ENCODE measurements around the gene ZSCAN26. TPM values are rescaled to one million over a fixed set of nuclear protein-coding genes. Genes with fewer than 3 reads are reported as not detected.

The ZSCAN26 gene
- polyA plus RNA-seq, 1 donor from 2014 or later: 91.2 TPM

DNA sequence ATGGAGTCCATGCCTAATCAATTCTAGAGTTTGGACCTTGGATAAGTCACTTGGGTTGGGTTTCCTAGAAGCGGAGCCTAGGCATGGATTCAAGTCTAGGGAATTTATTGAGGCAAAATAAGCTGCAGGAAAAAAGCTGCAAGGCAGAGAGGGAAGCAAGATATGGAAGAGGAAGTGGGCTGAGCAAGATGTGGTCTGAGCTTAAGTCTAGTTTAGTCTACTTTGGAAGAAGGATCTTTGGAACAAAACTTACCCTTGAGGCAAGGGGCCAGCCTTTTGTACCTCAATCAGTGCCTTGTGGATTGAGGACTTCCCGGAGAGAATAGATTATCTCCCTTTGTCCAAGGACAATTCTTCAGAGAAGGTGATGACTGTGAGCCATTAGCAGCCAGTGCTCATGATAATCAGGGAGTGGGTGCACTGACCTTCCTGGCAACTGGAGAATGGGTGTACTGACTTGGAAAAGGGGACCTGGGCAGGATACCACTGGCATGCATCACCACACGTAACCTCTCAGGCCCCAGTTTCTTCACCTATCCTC lies 31.0 kb upstream of the ZSCAN26 start:
- H3K9me3 ChIP-seq (ENCODE audit: low read length): no peaks in the 10 kb centered on the region
- no peaks in the 10 kb centered on the region for H4K20me1 ChIP-seq (ENCODE audit: insufficient read depth)
- H3K9me2 ChIP-seq (ENCODE audit: insufficient read depth, low read length): no peaks in the 10 kb centered on the region
- TF ChIP-seq EP300 (conservative IDR thresholded peaks at IDR 0.05; ENCODE audit: poor library complexity, severe bottlenecking) (no peak), SMC3 (conservative IDR thresholded peaks at IDR 0.05; ENCODE audit: poor library complexity) (no peak), POLR2AphosphoS5 (IDR thresholded peaks at IDR 0.05) (no peak), EZH2 (IDR thresholded peaks at IDR 0.05; ENCODE audit: borderline replicate concordance, insufficient read depth, low read length, poor library complexity, severe bottlenecking) (no peak), MXI1 (conservative IDR thresholded peaks at IDR 0.05; ENCODE audit: poor library complexity, severe bottlenecking) (no peak), TAF1 (IDR thresholded peaks at IDR 0.05; ENCODE audit: low read depth) (no peak), RAD21 (conservative IDR thresholded peaks at IDR 0.05) (no peak)
- TF ChIP-seq, protein P1, sequence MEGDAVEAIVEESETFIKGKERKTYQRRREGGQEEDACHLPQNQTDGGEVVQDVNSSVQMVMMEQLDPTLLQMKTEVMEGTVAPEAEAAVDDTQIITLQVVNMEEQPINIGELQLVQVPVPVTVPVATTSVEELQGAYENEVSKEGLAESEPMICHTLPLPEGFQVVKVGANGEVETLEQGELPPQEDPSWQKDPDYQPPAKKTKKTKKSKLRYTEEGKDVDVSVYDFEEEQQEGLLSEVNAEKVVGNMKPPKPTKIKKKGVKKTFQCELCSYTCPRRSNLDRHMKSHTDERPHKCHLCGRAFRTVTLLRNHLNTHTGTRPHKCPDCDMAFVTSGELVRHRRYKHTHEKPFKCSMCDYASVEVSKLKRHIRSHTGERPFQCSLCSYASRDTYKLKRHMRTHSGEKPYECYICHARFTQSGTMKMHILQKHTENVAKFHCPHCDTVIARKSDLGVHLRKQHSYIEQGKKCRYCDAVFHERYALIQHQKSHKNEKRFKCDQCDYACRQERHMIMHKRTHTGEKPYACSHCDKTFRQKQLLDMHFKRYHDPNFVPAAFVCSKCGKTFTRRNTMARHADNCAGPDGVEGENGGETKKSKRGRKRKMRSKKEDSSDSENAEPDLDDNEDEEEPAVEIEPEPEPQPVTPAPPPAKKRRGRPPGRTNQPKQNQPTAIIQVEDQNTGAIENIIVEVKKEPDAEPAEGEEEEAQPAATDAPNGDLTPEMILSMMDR (IDR thresholded peaks at IDR 0.05; ENCODE audit: poor library complexity, severe bottlenecking): no peak
- TF ChIP-seq, protein P2, sequence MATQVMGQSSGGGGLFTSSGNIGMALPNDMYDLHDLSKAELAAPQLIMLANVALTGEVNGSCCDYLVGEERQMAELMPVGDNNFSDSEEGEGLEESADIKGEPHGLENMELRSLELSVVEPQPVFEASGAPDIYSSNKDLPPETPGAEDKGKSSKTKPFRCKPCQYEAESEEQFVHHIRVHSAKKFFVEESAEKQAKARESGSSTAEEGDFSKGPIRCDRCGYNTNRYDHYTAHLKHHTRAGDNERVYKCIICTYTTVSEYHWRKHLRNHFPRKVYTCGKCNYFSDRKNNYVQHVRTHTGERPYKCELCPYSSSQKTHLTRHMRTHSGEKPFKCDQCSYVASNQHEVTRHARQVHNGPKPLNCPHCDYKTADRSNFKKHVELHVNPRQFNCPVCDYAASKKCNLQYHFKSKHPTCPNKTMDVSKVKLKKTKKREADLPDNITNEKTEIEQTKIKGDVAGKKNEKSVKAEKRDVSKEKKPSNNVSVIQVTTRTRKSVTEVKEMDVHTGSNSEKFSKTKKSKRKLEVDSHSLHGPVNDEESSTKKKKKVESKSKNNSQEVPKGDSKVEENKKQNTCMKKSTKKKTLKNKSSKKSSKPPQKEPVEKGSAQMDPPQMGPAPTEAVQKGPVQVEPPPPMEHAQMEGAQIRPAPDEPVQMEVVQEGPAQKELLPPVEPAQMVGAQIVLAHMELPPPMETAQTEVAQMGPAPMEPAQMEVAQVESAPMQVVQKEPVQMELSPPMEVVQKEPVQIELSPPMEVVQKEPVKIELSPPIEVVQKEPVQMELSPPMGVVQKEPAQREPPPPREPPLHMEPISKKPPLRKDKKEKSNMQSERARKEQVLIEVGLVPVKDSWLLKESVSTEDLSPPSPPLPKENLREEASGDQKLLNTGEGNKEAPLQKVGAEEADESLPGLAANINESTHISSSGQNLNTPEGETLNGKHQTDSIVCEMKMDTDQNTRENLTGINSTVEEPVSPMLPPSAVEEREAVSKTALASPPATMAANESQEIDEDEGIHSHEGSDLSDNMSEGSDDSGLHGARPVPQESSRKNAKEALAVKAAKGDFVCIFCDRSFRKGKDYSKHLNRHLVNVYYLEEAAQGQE (IDR thresholded peaks at IDR 0.05; ENCODE audit: borderline replicate concordance): no peak
- no peak overlapping the region for H3K27ac ChIP-seq (ENCODE audit: low read length)
- no peak overlapping the region for H3K4me3 ChIP-seq (ENCODE audit: low read length)
- H3K79me2 ChIP-seq (replicated peaks; ENCODE audit: insufficient read depth, low read length): no peaks in the 10 kb centered on the region
- H3K36me3 ChIP-seq (ENCODE audit: insufficient read depth, low read length): peaks cover 6% of the 10 kb centered on the region
- H3K27me3 ChIP-seq (ENCODE audit: insufficient read depth, low read depth, low read length): no peaks in the 10 kb centered on the region
- no peak overlapping the region for H3K9ac ChIP-seq (ENCODE audit: low read length)
- H2AFZ ChIP-seq (ENCODE audit: low read depth, low read length): no peak overlapping the region
- no peak overlapping the region for H3K4me2 ChIP-seq (ENCODE audit: low read length)
- H3F3A ChIP-seq (ENCODE audit: insufficient read depth, low read length, poor library complexity, severe bottlenecking): no peaks in the 10 kb centered on the region

DNA sequence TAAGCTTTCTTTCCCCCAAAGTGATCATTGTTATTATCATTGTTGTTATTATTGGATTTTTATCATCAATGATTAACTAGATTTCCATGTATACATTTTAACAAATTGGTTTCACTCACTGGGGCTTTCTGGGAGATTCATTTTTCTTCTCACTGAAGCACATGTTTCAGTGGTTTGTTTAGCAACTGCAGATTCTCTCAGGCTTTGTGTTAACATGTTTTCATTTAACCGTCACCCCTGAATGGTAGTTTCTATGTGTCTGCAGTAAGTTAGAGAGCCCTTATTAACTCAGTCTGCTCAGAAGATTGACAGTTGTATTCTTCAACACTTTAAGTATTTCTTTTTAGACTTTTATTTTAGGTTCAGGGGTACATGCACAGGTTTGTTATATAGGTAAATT lies 27.3 kb upstream of the ZSCAN26 start:
- TF ChIP-seq, protein P2 (IDR thresholded peaks at IDR 0.05; ENCODE audit: borderline replicate concordance): no peak
- TF ChIP-seq TAF1 (IDR thresholded peaks at IDR 0.05; ENCODE audit: low read depth) (no peak), EZH2 (IDR thresholded peaks at IDR 0.05; ENCODE audit: borderline replicate concordance, insufficient read depth, low read length, poor library complexity, severe bottlenecking) (no peak), POLR2AphosphoS5 (IDR thresholded peaks at IDR 0.05) (no peak), SMC3 (conservative IDR thresholded peaks at IDR 0.05; ENCODE audit: poor library complexity) (no peak), RAD21 (conservative IDR thresholded peaks at IDR 0.05) (no peak), EP300 (conservative IDR thresholded peaks at IDR 0.05; ENCODE audit: poor library complexity, severe bottlenecking) (no peak), MXI1 (conservative IDR thresholded peaks at IDR 0.05; ENCODE audit: poor library complexity, severe bottlenecking) (no peak)
- TF ChIP-seq, protein P1 (IDR thresholded peaks at IDR 0.05; ENCODE audit: poor library complexity, severe bottlenecking): no peak
- Histone ChIP-seq H3K9me3 (ENCODE audit: low read length) (no peaks in the 10 kb centered on the region), H3K9me2 (ENCODE audit: insufficient read depth, low read length) (no peaks in the 10 kb centered on the region), H3K36me3 (ENCODE audit: insufficient read depth, low read length) (no peaks in the 10 kb centered on the region), H3K27ac (ENCODE audit: low read length) (no peak overlapping the region), H3F3A (ENCODE audit: insufficient read depth, low read length, poor library complexity, severe bottlenecking) (peaks cover 4% of the 10 kb centered on the region), H3K9ac (ENCODE audit: low read length) (no peak overlapping the region), H3K79me2 (replicated peaks; ENCODE audit: insufficient read depth, low read length) (no peaks in the 10 kb centered on the region), H2AFZ (ENCODE audit: low read depth, low read length) (no peak overlapping the region), H3K27me3 (ENCODE audit: insufficient read depth, low read depth, low read length) (no peaks in the 10 kb centered on the region), H3K4me2 (ENCODE audit: low read length) (no peak overlapping the region), H3K4me3 (ENCODE audit: low read length) (no peak overlapping the region), H4K20me1 (ENCODE audit: insufficient read depth) (no peaks in the 10 kb centered on the region)
